Stimulated activated naive CD8-positive, alpha-beta T cell treated with anti-CD3 and anti-CD28 coated beads, Interleukin-15, amount 100 ng/mL, for 72 hours (primary cell): ENCODE measurements around the gene HS3ST3B1.

Experiments
- ATAC-seq: fragments of 150-1000 bp; cut with Tn5 transposase; 2 replicates; pipeline ENCODE4 v1.10.0; 2021; ENCODE audit warnings: mild to moderate bottlenecking, moderate library complexity
- DNase-seq, 2 donors: peaks; one replicate each; pipeline ENCODE4 v3.0.0; 2021 to 2022
- H3K27ac Mint-ChIP-seq, 2 donors: one replicate each; pipeline ENCODE4 v1.8.0; 2022; ENCODE audit warnings: mild to moderate bottlenecking in 2 of 2, mixed read lengths in 2 of 2, moderate library complexity in 2 of 2
- H3K27me3 Mint-ChIP-seq: one replicate; pipeline ENCODE4 v1.8.0; 2022; ENCODE audit warnings: mixed read lengths
- H3K4me1 Mint-ChIP-seq: one replicate; pipeline ENCODE4 v1.8.0; 2022; ENCODE audit warnings: mild to moderate bottlenecking, mixed read lengths
- H3K4me3 Mint-ChIP-seq, 2 donors: one replicate each; pipeline ENCODE4 v1.8.0; 2022; ENCODE audit warnings: mild to moderate bottlenecking in 2 of 2, mixed read lengths in 2 of 2, moderate library complexity in 1 of 2
- H3K9me3 Mint-ChIP-seq, 2 donors: one replicate each; pipeline ENCODE4 v1.8.0; 2022; ENCODE audit warnings: mixed read lengths in 2 of 2

The HS3ST3B1 gene

DNA sequence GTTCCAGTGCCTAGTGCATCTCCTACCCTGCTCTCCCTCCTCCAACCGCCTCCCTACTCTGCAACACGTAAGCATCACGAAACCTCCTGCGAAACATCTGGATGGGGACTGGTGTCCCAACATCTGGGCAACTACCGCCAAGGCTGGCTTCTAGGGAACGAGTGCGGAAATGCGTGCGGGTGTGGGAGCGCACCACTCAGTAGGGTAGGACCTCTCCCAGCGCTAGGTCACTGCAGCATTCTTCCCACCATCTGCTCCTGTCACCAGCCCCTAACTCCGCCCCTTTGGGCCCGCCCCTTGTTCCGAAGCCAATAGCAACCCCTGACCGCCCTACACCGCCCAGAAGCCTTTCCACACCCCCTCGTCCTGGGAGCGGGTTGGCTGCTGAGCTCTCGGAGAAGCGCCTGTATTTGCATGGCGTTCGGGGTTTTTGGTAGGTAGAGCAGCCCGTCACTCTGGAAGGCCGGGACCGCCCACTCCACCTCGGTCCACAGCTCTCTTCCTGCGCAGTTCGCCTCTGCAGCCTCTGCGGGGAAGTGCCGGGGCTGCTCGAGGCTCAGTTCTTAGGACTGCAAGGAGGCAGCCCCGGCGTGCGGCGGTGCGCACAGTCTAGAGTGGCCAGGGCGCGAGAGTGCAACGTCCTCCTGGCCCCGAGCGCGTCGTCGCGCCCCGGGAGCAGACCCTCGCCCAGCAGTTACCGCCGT lies at the start of gene HS3ST3B1:
HS3ST3B1 (plus strand) TSS at position 507 of the 704 bp plus-strand sequence. CDS start 438 bp downstream, outside the sequence.
- Mint-ChIP-seq H3K4me1 (peaks cover 68% of the 10 kb centered on the region), H3K27ac (peak within 1 kb of the TSS; percentile 89 to 97), H3K9me3 (no peaks in the 10 kb centered on the region), H3K27me3 (peaks cover 35% of the 10 kb centered on the region), H3K4me3 (peak within 1 kb of the TSS; percentile 96 to 97)
- peak; percentile 88 for ATAC-seq
- DNase-seq = peak; percentile 98 to 99

DNA sequence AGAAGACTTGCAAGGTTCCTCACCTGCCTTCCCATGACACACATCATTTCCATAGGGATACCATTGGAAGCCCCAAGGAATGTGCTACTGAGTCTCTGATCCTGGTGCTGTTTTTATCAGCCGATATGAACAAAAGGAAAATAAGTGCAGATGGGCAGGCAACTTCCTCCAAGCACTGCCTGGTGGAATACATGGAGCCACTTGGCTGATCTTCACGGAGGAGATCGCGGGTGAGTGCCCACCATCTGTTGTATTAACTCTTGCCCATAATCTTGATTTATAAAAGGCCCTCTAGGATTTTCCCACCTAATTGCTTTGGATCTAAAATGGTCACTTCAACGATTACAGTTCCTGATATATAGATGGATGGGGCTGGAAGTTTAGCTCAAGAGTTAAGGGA lies 39.5 kb upstream of the HS3ST3B1 start:
- Mint-ChIP-seq H3K27me3 (no peaks in the 10 kb centered on the region), H3K4me1 (no peaks in the 10 kb centered on the region), H3K9me3 (no peaks in the 10 kb centered on the region), H3K4me3 (no peak overlapping the region), H3K27ac (no peak overlapping the region)
- ATAC-seq = no peak
- no peak for DNase-seq

DNA sequence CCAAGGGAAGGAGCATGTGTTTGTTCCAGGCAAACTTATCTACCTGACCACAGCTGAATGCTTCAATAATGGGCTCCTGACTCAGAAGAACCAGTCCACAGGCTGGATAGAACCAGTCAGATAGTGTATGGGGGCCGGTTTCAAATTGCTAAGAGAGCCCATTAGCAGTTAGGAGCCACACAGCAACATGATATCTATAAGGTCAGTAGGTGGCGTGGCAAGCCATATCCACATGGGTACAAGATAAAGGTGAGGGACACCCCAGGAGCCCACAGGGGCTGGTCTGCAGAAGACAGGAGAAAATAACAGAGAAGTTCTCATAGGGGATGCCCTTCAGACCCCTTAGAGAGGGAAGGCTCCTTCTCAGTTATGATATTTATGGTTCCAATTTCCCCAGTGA lies 32.6 kb upstream of the HS3ST3B1 start:
- no peaks in the 10 kb centered on the region for H3K9me3 Mint-ChIP-seq
- no peak overlapping the region for H3K27ac Mint-ChIP-seq
- no peak for ATAC-seq
- no peak for DNase-seq
- H3K4me1 Mint-ChIP-seq = no peaks in the 10 kb centered on the region
- H3K27me3 Mint-ChIP-seq = no peaks in the 10 kb centered on the region
- H3K4me3 Mint-ChIP-seq = no peak overlapping the region

DNA sequence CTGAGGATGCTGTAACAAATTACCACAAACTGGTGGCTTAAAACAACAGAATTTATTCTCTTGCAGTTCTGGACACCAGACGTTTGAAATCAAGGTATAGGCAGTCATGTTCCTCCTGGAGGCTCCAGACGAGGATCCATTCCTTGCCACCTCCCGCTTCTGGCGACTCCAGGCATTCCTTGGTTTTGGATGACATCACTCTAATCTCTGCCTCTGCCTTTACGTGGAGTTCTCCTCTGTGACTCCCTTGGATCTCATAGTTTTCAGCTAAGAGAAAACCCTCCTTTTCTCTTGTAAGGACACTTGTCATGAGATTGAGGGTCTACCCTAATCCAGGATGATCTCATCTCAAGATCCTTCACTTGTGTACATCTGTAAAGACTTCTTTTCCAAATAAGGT lies 31.4 kb upstream of the HS3ST3B1 start:
- H3K4me1 Mint-ChIP-seq = no peaks in the 10 kb centered on the region
- ATAC-seq = no peak
- no peak overlapping the region for H3K4me3 Mint-ChIP-seq
- H3K9me3 Mint-ChIP-seq = no peaks in the 10 kb centered on the region
- no peak for DNase-seq
- no peak overlapping the region for H3K27ac Mint-ChIP-seq
- no peaks in the 10 kb centered on the region for H3K27me3 Mint-ChIP-seq

DNA sequence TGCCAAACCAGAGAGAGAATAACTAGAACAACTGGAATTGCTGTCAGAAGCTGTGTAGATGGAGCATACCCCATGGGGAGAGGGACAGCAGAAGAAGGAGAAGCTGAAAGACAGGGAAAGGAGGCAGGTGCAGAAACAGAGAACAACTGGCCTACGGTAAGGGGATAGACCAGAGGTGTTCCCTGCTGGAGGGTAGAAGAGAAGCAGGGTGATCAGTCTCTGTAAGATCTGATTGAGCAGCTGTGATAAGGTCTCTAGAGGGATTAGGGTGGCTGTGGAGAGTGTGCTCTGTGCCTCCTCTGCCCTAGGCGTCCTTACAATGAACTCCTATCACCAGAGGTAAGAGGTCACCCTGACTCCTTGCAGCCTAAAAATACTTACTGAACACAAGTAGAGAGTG lies 30.4 kb upstream of the HS3ST3B1 start:
- H3K27ac Mint-ChIP-seq = no peak overlapping the region
- ATAC-seq (no peak), DNase-seq (no peak)
- H3K27me3 Mint-ChIP-seq = no peaks in the 10 kb centered on the region
- H3K9me3 Mint-ChIP-seq = peaks cover 0 to 2% of the 10 kb centered on the region in 2 donors
- no peaks in the 10 kb centered on the region for H3K4me1 Mint-ChIP-seq
- H3K4me3 Mint-ChIP-seq = no peak overlapping the region

DNA sequence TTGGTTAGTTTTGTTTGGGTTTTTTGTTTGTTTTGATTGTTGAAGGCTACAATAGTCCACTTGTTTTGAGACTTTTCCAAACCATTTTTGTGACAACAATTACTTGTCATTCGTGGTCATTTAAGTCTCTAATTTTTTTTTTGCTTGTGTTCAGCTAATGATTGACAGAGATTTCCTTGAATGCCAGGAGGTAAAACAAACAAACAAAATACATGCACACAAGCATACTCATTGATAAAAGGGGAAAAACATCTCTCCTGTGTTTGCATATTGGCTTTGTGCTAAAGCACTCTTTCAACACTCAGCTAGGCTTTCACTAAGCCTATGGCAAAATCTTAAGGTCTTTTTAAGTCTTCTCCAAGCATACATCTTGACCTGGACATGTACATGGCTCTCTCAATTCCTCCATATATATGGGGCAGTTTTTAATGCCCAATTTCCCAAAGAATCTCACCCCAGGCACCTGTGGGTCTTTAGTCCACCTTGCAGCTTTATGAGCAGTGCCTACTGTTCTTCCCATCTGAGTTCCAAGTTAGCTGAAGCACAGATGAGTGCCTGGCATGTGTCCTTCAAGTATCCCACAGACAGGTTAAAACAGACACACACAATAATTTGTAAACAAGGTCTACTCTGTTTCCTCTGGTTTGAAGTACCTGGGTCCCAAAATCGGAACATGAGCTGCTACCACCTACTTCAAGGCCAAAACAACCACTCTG lies 24.2 kb upstream of the HS3ST3B1 start:
- DNase-seq (no peak), ATAC-seq (no peak)
- H3K4me1 Mint-ChIP-seq = no peaks in the 10 kb centered on the region
- H3K27ac Mint-ChIP-seq = no peak overlapping the region
- no peak overlapping the region for H3K4me3 Mint-ChIP-seq
- peaks cover 0 to 16% of the 10 kb centered on the region in 2 donors for H3K9me3 Mint-ChIP-seq
- no peaks in the 10 kb centered on the region for H3K27me3 Mint-ChIP-seq

DNA sequence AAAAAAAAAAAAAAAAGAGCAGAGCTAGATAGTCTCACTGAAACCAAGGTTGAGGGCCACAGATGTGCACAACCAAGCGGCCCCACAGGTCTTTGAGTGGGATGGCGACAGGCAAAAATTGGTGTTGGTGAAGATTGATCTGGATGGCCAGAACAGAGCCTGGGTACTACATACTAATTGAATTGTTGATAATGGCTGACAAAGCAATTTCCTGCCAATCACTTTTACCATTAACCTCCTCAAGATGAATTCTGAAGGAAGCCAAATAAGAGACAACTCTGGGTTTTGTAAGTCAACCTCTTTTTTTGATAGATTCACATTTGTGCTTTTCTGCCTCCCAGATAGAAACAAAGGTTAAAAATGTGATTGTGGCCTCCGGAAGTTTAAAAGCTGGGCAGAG lies 19.4 kb upstream of the HS3ST3B1 start:
- Mint-ChIP-seq H3K9me3 (peaks cover 0 to 5% of the 10 kb centered on the region in 2 donors), H3K4me1 (no peaks in the 10 kb centered on the region), H3K4me3 (no peak overlapping the region), H3K27ac (no peak overlapping the region), H3K27me3 (peaks cover 15% of the 10 kb centered on the region)
- ATAC-seq = no peak
- no peak for DNase-seq

DNA sequence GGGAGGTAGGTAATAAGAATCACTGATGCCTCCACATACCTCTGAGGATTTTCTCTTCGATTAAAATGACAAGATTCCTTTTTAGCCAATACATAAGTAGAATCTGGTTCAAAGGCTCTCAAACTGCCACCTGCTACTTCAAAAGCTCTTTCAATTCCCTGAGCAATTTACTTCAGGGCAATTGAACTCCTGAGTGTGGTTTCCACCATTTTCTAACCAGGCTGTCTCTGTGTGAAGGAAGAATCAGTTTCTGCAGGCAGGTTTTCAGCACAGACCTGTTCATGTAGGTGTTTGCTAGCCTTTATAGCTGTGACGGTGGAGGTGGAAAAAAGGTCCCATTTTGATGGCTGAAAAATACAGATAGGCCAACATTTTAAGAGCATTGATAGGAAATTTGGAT lies 18.2 kb upstream of the HS3ST3B1 start:
- no peaks in the 10 kb centered on the region for H3K4me1 Mint-ChIP-seq
- no peak overlapping the region for H3K27ac Mint-ChIP-seq
- DNase-seq (no peak), ATAC-seq (no peak)
- peaks cover 15% of the 10 kb centered on the region for H3K27me3 Mint-ChIP-seq
- H3K4me3 Mint-ChIP-seq = no peak overlapping the region
- H3K9me3 Mint-ChIP-seq = peaks cover 0 to 5% of the 10 kb centered on the region in 2 donors

DNA sequence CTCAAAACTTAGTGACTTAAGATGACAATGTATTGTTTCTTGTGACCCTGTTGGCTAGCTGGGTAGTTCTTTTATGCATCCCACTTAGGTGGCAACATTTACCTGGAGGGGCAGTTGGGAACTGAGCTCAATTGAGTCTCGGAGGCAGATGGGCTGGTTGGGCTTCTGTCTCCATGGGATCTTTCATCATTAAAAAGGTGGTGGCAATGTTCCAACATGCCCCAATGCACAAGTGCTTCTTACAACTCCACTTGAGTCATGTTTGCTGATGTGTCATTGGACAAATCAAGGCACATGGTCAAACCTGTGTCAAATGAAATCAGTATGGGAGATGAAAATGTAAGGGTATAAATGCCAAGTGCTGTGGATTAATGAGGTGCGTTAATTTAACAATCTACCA lies 11.7 kb upstream of the HS3ST3B1 start:
- Mint-ChIP-seq H3K27ac (no peak overlapping the region), H3K4me1 (no peaks in the 10 kb centered on the region), H3K27me3 (peaks cover 42% of the 10 kb centered on the region), H3K9me3 (no peaks in the 10 kb centered on the region), H3K4me3 (no peak overlapping the region)
- DNase-seq = no peak
- no peak for ATAC-seq

DNA sequence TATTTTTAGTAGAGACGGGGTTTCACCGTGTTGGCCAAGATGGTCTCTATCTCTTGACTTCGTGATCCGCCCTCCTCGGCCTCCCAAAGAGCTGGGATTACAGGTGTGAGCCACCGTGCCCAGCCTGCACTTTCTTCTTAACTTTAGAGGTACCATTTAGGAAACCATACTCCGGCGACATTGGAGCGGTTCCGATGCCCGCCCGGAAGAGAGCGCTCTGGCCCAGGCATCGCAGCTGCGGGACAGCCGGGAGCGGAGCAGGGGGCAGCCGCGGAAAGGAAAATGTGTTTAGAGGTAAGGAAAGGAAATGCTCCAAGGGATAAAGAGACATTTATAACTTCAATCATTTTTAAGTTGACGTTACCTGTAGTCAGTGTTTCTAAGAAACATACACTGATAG lies 6.0 kb upstream of the HS3ST3B1 start:
- DNase-seq (no peak), ATAC-seq (no peak)
- Mint-ChIP-seq H3K9me3 (no peaks in the 10 kb centered on the region), H3K4me3 (peak overlapping the region in 1 of 2 donors; percentile 11), H3K27ac (no peak overlapping the region), H3K27me3 (peaks cover 71% of the 10 kb centered on the region), H3K4me1 (peaks cover 45% of the 10 kb centered on the region)

DNA sequence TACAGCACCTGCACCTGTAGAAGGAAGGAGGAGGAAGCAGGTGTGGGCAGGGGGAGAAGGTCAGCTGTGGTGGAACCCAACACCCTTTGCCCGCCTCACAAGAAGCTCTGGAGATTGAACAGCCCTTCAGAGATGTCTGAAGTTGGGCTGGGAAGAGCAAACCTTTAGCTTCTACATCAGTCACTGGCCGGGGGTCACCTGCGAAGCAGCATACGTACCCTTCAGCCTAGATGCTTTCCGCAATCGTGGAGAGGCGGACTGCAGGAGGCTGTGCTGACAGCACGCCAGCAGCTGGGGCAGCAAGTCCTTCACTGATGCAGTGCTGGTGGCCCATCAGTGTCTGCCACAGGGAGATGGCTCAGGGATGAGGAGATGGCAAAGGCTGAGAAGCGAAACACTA lies 5.2 kb upstream of the HS3ST3B1 start:
- H3K27me3 Mint-ChIP-seq = peaks cover 71% of the 10 kb centered on the region
- DNase-seq (no peak), ATAC-seq (no peak)
- no peak overlapping the region for H3K4me3 Mint-ChIP-seq
- H3K4me1 Mint-ChIP-seq = peaks cover 53% of the 10 kb centered on the region
- H3K9me3 Mint-ChIP-seq = no peaks in the 10 kb centered on the region
- no peak overlapping the region for H3K27ac Mint-ChIP-seq

DNA sequence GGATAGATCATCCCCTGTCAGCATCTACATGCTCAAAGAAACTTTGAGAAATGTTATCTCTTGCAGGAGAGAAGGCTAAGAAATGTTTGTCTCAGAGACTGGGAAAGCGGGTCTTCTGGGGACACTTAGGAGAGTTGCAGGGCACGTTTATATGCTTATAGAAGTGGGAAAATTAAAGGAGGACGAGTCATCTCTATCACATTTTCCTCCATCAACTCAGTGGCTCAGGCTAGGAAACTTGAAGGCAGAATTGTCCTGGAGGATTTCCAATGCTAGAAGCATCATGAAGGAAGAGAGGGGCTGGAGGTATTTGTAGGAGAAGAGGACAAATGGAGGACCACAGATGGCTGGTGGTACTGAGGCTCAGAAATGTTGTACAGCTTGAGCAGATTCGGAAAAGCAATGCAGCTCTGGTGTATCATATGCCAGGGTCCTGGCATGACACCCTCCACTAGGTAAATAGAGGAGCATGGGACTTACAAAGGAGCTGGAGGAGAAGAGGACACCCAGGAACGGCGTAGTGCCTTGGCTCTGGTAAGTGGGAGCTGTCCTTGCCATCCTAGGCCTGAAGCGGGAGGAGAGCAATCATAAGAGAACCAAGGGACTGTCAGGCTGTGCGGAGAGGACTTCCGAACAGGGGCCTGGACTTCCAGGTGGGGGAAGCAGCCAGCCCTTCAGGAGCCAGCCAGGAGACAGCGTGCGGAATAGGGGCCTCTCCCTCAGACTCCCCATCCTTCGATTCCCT lies 4.5 kb upstream of the HS3ST3B1 start:
- H3K9me3 Mint-ChIP-seq = no peaks in the 10 kb centered on the region
- peaks cover 69% of the 10 kb centered on the region for H3K27me3 Mint-ChIP-seq
- H3K27ac Mint-ChIP-seq = no peak overlapping the region
- ATAC-seq (no peak), DNase-seq (no peak)
- H3K4me3 Mint-ChIP-seq = peak overlapping the region; percentile 20 to 97
- peaks cover 54% of the 10 kb centered on the region for H3K4me1 Mint-ChIP-seq

DNA sequence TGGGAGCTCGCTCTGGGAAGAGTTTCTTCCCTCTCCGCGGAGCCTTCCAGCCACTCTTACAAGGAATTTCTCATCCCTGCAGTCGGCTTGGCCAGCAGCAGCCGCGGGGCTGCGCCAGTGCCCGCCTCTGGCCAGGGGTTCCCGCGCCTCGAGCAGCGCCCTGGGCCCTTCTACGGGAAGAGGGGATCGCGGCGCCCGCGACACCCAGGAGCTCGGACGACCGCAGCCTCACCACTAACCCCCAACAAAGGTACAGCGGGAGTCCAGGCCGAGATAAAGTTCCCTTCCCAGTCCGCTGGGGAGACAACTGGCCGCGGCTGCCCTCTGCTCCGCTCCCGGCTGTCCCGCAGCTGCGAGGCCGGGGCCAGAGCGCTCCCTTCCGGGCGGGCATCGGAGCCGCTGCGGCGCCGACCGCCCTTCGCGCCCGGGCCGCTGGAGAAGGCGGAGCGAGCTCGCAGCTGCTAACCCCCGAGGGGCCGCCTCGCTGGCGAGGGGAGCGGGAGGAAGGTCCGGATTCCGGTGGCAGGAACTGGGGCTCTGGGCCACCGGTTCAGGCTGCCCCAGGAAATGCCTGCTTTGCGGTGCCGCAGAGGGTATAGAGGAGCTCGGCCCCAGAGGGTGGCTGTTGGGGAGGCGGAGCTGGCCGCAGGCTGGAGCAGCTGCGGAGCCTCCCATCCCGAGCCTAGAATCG lies 3.6 kb upstream of the HS3ST3B1 start:
- peaks cover 54% of the 10 kb centered on the region for H3K4me1 Mint-ChIP-seq
- no peaks in the 10 kb centered on the region for H3K9me3 Mint-ChIP-seq
- no peak for ATAC-seq
- peaks cover 61% of the 10 kb centered on the region for H3K27me3 Mint-ChIP-seq
- peak; percentile 49 to 56 for DNase-seq
- peak overlapping the region in 1 of 2 donors; percentile 69 for H3K27ac Mint-ChIP-seq
- peak overlapping the region; percentile 85 to 97 for H3K4me3 Mint-ChIP-seq

DNA sequence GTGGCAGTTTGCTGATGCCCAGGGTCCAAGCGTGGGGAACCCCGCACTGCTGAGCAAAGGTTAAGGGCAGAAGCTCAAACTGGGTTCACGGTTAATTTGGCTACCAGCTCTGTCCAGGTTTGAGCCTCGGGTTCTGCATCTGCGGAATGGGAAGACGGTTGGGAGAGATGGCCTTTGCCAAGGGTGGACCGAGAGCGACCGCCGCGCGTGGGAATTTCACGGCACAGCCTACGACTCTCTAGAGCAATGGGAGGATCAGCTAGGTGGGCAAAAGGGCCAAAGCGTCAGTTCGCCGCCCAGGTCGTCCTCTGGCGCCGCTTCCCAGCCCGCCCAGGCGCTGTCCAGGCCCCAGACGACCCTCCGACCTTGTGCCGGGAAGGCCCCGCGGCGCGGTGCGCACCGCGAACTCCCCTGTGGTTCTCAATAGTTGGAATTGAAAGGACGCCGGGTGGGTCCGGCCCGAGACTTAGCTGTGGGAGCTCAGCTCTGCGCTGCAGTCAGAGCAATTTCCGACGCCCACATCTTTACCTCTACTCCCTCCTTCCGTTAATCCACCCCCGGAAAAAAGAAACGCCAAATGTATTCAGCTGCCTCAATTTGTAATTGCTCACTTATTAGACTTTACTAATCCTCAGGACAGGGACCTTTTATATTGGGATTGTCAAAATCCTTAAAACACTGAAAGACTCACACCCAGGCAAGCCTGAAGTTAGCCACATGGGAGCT lies 2.5 kb upstream of the HS3ST3B1 start:
- H3K27me3 Mint-ChIP-seq = peaks cover 59% of the 10 kb centered on the region
- no peak for ATAC-seq
- no peak for DNase-seq
- peaks cover 58% of the 10 kb centered on the region for H3K4me1 Mint-ChIP-seq
- H3K9me3 Mint-ChIP-seq = no peaks in the 10 kb centered on the region
- peak overlapping the region; percentile 96 to 97 for H3K4me3 Mint-ChIP-seq
- H3K27ac Mint-ChIP-seq = peak overlapping the region in 1 of 2 donors; percentile 35

DNA sequence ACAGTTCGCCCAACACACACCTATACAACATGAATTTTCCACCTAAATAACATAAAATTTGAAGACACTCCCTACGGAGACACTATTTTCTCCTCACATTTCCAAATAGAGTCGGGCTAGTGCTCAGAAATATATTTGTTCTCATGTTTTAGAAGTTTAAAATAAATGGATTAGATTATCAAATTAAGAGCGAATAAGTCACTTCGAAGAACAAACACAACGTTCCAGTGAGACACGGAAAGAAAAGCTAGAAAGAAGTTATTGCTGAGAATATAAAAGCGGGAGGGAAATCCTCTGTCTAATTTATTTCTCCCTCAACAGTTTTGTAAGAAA lies 2.0 kb upstream of the HS3ST3B1 start:
- ATAC-seq = no peak
- Mint-ChIP-seq H3K27ac (peak overlapping the region in 1 of 2 donors; percentile 35), H3K4me3 (peak overlapping the region; percentile 96 to 97), H3K27me3 (peaks cover 53% of the 10 kb centered on the region), H3K9me3 (no peaks in the 10 kb centered on the region), H3K4me1 (peaks cover 63% of the 10 kb centered on the region)
- no peak for DNase-seq
